Measurements from ENCODE around the gene IRF6. TPM values are rescaled to one million over a fixed set of nuclear protein-coding genes. Genes with fewer than 3 reads are reported as not detected.

The IRF6 gene
- total RNA-seq, 1 experiment from 2014 or later: 44.1 TPM

GRCh38 chr1:209786146-209786545 lies 19.8 kb downstream of the IRF6 start:
- H3K4me1 Mint-ChIP-seq (ENCODE audit: low read depth, unreplicated experiment): peaks cover 35% of the 10 kb centered on the region
- CTCF ChIA-PET: interaction anchor here (0.7 kb wide), 1 partner anchor 777 kb away, joined by 4 read pairs; no protein-coding TSS in a partner anchor
- intact Hi-C loops (cut with micrococcal nuclease; ENCODE audit: unreplicated experiment): no loop called here
- H3K36me3 Mint-ChIP-seq (ENCODE audit: insufficient read depth, unreplicated experiment): peaks cover 40% of the 10 kb centered on the region
- H3K27me3 Mint-ChIP-seq (ENCODE audit: unreplicated experiment): no peaks in the 10 kb centered on the region
- no peak for DNase-seq
- H3K9me3 Mint-ChIP-seq (ENCODE audit: low read depth, unreplicated experiment): no peaks in the 10 kb centered on the region
- no TSS peak for BruUV-seq (replicated peaks)
- no peak for TF ChIP-seq CTCF (IDR thresholded peaks at IDR 0.05; ENCODE audit: unreplicated experiment)
- H3K27ac Mint-ChIP-seq (ENCODE audit: unreplicated experiment): no peak overlapping the region
- no peak overlapping the region for H3K4me3 Mint-ChIP-seq (ENCODE audit: low read depth, unreplicated experiment)

- intact Hi-C loops (cut with micrococcal nuclease; ENCODE audit: unreplicated experiment): no loop called here
- H3K9me3 Mint-ChIP-seq (ENCODE audit: low read depth, unreplicated experiment): no peaks in the 10 kb centered on the region
- H3K36me3 Mint-ChIP-seq (ENCODE audit: insufficient read depth, unreplicated experiment): peaks cover 37% of the 10 kb centered on the region
- CTCF ChIA-PET: no interaction called here
- no peak overlapping the region for H3K27ac Mint-ChIP-seq (ENCODE audit: unreplicated experiment)
- TF ChIP-seq CTCF (IDR thresholded peaks at IDR 0.05; ENCODE audit: unreplicated experiment): no peak
- no peaks in the 10 kb centered on the region for H3K27me3 Mint-ChIP-seq (ENCODE audit: unreplicated experiment)
- H3K4me3 Mint-ChIP-seq (ENCODE audit: low read depth, unreplicated experiment): no peak overlapping the region
- BruUV-seq (replicated peaks): no TSS peak
- DNase-seq: no peak
- H3K4me1 Mint-ChIP-seq (ENCODE audit: low read depth, unreplicated experiment): peaks cover 31% of the 10 kb centered on the region
Measured at GRCh38 chr1:209785592-209785991, 20.4 kb downstream of the IRF6 start.

GRCh38 chr1:209784265-209785169 lies 21.4 kb downstream of the IRF6 start, which contains the start of gene C1orf74:
TSS of gene C1orf74 (minus strand) at chr1:209784559. CDS start at chr1:209783634, 925 bp downstream.
- Mint-ChIP-seq H3K27ac (ENCODE audit: unreplicated experiment) (peak within 1 kb of the TSS; percentile 98), H3K4me3 (ENCODE audit: low read depth, unreplicated experiment) (peak within 1 kb of the TSS; percentile 89), H3K4me1 (ENCODE audit: low read depth, unreplicated experiment) (peaks cover 38% of the 10 kb centered on the region), H3K27me3 (ENCODE audit: unreplicated experiment) (no peaks in the 10 kb centered on the region), H3K36me3 (ENCODE audit: insufficient read depth, unreplicated experiment) (peaks cover 37% of the 10 kb centered on the region), H3K9me3 (ENCODE audit: low read depth, unreplicated experiment) (no peaks in the 10 kb centered on the region)
- intact Hi-C loops (cut with micrococcal nuclease; ENCODE audit: unreplicated experiment): no loop called here
- no peak for TF ChIP-seq CTCF (IDR thresholded peaks at IDR 0.05; ENCODE audit: unreplicated experiment)
- CTCF ChIA-PET: interaction anchor here (0.8 to 1.0 kb wide), 5 partner anchors 9 to 40 kb away, joined by 3 to 8 read pairs (median 3); partner anchors contain the start of gene IRF6
- peak; percentile 99 for DNase-seq
- TSS peak; percentile 97 for BruUV-seq (replicated peaks)

- Mint-ChIP-seq H3K9me3 (ENCODE audit: low read depth, unreplicated experiment) (no peaks in the 10 kb centered on the region), H3K27ac (ENCODE audit: unreplicated experiment) (peak overlapping the region; percentile 98), H3K4me1 (ENCODE audit: low read depth, unreplicated experiment) (peaks cover 38% of the 10 kb centered on the region), H3K4me3 (ENCODE audit: low read depth, unreplicated experiment) (peak overlapping the region; percentile 89), H3K27me3 (ENCODE audit: unreplicated experiment) (no peaks in the 10 kb centered on the region), H3K36me3 (ENCODE audit: insufficient read depth, unreplicated experiment) (peaks cover 32% of the 10 kb centered on the region)
- TF ChIP-seq CTCF (IDR thresholded peaks at IDR 0.05; ENCODE audit: unreplicated experiment): no peak
- BruUV-seq (replicated peaks): no TSS peak
- intact Hi-C loops (cut with micrococcal nuclease; ENCODE audit: unreplicated experiment): no loop called here
- CTCF ChIA-PET: interaction anchor here (0.6 to 0.7 kb wide), 2 partner anchors 41 to 1613 kb away, joined by 3 to 4 read pairs; no protein-coding TSS in a partner anchor
- no peak for DNase-seq
Measured at GRCh38 chr1:209783386-209783785, 22.6 kb downstream of the IRF6 start.
